Measurements from ENCODE around the gene TJP1. TPM values are rescaled to one million over a fixed set of nuclear protein-coding genes. Genes with fewer than 3 reads are reported as not detected.

Gene TJP1
- total and polyA plus RNA-seq, 2 of the 8 experiments (the other 6 are each of a cell fraction or from before 2014, with no cell fraction given): 46.3 to 138 TPM

DNA sequence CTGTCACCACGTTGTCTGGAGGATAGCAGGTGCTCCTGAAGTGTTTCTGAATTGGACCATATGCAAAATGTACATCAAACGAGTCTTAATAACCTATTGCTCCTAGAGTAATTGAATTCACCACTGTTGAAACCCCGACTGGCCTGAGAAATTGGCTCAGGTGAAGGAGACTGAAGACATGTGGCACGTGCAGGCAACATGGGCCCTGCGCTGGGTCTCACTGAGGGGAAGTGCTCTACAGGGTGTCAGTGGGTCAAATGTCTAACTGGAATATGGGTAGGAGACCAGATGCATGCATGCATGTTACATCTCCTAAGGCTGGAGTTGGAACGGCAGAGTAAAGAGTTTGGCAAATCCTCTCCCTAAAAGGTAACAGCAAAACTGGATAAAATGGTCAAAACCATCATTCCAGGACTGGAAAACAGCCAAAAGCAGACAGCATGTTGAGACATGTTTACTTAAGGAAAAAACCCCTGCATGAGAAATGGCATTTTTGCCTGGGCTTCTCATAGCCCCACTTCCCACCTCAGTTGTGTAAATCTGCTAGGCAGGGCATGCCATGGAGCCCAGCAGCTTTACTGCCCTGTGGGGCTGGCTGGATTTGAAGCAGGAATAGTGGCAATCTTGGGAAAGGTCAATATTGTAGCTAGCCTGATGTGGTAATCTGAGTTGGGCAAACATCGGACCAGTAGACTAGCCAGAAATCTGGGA lies 131.3 kb downstream of the TJP1 start:
- no peak overlapping the region for H3K4me2 ChIP-seq (ENCODE audit: insufficient read depth in 1 of 2, low read depth in 2 of 2, low read length in 2 of 2)
- no peaks in the 10 kb centered on the region for H3K27me3 ChIP-seq (replicated peaks in 1 of 4; ENCODE audit: control insufficient read depth in 3 of 4, extremely low read depth in 1 of 4, insufficient read depth in 3 of 4, low read length in 3 of 4)
- no peak overlapping the region for H4K8ac ChIP-seq (ENCODE audit: extremely low read depth, insufficient read depth, low read length)
- H3K9ac ChIP-seq (replicated peaks in 1 of 4; ENCODE audit: extremely low read depth in 1 of 4, low read depth in 3 of 4, low read length in 3 of 4): no peak overlapping the region
- no peaks in the 10 kb centered on the region for H3K79me2 ChIP-seq (ENCODE audit: control insufficient read depth in 1 of 2, insufficient read depth in 2 of 2, low read length in 2 of 2)
- peaks cover 0 to 2% (median 0%) of the 10 kb centered on the region in 4 experiments; a peak in 2 of 7 replicates for H3K4me1 ChIP-seq (replicated peaks in 1 of 4; ENCODE audit: control insufficient read depth in 3 of 4, insufficient read depth in 4 of 4, low read length in 3 of 4)
- H3K27ac ChIP-seq (ENCODE audit: low read depth, low read length): no peak overlapping the region
- no peak overlapping the region for H2AFZ ChIP-seq (ENCODE audit: low read length)
- DNase-seq (ENCODE audit: low read depth in 1 of 2, low spot score in 2 of 2): no peak
- H2BK15ac ChIP-seq (ENCODE audit: low read length): no peak overlapping the region
- H3K23me2 ChIP-seq (ENCODE audit: low read depth, low read length): no peaks in the 10 kb centered on the region
- WGBS, 2 experiments (ENCODE audit: extremely low coverage in 1 of 2, insufficient coverage in 1 of 2, insufficient read length in 1 of 2, insufficient replicate concordance in 2 of 2, low coverage in 1 of 2, low lambda C conversion rate in 2 of 2, missing lambda C conversion rate in 1 of 2): 73% methylated on average over 7 of the region's 7 CpGs; no CpG with 5 or more reads in 1 of the 2 experiments
- no peaks in the 10 kb centered on the region for H4K20me1 ChIP-seq (replicated peaks in 1 of 2; ENCODE audit: control insufficient read depth in 1 of 2, insufficient read depth in 2 of 2, low read length in 2 of 2)
- no peak overlapping the region for H2BK120ac ChIP-seq (replicated peaks; ENCODE audit: low read depth, low read length)
- peak overlapping the region; percentile 73 for H4K91ac ChIP-seq (replicated peaks; ENCODE audit: insufficient read length, low read length)
- no peak overlapping the region for H2BK5ac ChIP-seq (ENCODE audit: low read depth, low read length)
- H2AK5ac ChIP-seq (ENCODE audit: low read depth, low read length): no peak overlapping the region
- CTCF ChIA-PET (ENCODE audit: partially characterized antibody): interaction anchor here (1.1 to 2.0 kb wide), 3 partner anchors 12 to 235 kb away, joined by 3 to 6 read pairs (median 4); no protein-coding TSS in a partner anchor
- no peak overlapping the region for H3K18ac ChIP-seq (ENCODE audit: extremely low read depth, low read length)
- H4K5ac ChIP-seq (ENCODE audit: insufficient read length, low read depth, low read length): no peak overlapping the region
- no peak overlapping the region for H3K56ac ChIP-seq (replicated peaks; ENCODE audit: insufficient read length, low read depth, low read length)
- FAIRE-seq: no peak
- no peaks in the 10 kb centered on the region for H3K79me1 ChIP-seq (ENCODE audit: low read depth, low read length)
- H3K9me3 ChIP-seq (ENCODE audit: insufficient read depth in 2 of 2, low read depth in 1 of 2, low read length in 1 of 2): no peaks in the 10 kb centered on the region
- POLR2A ChIA-PET (ENCODE audit: partially characterized antibody): no interaction called here
- no peak overlapping the region for H3K23ac ChIP-seq (ENCODE audit: insufficient read length)
- H2BK20ac ChIP-seq (ENCODE audit: low read length): no peak overlapping the region
- peak overlapping the region; percentile 50 for H3K4ac ChIP-seq (replicated peaks; ENCODE audit: insufficient read length, low read depth, low read length)
- no peak overlapping the region for H3K14ac ChIP-seq (ENCODE audit: insufficient read length)
- H3K36me3 ChIP-seq (ENCODE audit: control insufficient read depth in 2 of 4, insufficient read depth in 4 of 4, low read length in 3 of 4): no peaks in the 10 kb centered on the region
- H3K4me3 ChIP-seq (ENCODE audit: extremely low read depth in 1 of 4, insufficient read depth in 2 of 4, low read depth in 3 of 4, low read length in 4 of 4): no peak overlapping the region
- H2BK12ac ChIP-seq (ENCODE audit: low read depth, low read length): no peak overlapping the region
- TF ChIP-seq SP4 (IDR thresholded peaks at IDR 0.05; ENCODE audit: low read length): no peak
- TF ChIP-seq KDM4A (IDR thresholded peaks at IDR 0.05; ENCODE audit: low read depth, low read length, severe bottlenecking): no peak
- no peak for TF ChIP-seq POU5F1 (IDR thresholded peaks at IDR 0.05; ENCODE audit: low read depth, low read length)
- TF ChIP-seq ATF3 (IDR thresholded peaks at IDR 0.05; ENCODE audit: insufficient read depth, low read depth, low read length): no peak
- TF ChIP-seq ASH2L (IDR thresholded peaks at IDR 0.05; ENCODE audit: low read length): no peak
- no peak for TF ChIP-seq JUN (IDR thresholded peaks at IDR 0.05; ENCODE audit: low read depth, low read length)
- TF ChIP-seq FOSL1 (IDR thresholded peaks at IDR 0.05; ENCODE audit: insufficient read depth, low read depth, low read length): no peak
- TF ChIP-seq SUZ12 (IDR thresholded peaks at IDR 0.05; ENCODE audit: low read length): no peak
- no peak for TF ChIP-seq RXRA (IDR thresholded peaks at IDR 0.05; ENCODE audit: insufficient read depth, low read depth, low read length)
- TF ChIP-seq HDAC2 (IDR thresholded peaks at IDR 0.05; ENCODE audit: borderline replicate concordance in 1 of 2, low read depth in 2 of 2, low read length in 2 of 2): no peak
- no peak for TF ChIP-seq MAFK (IDR thresholded peaks at IDR 0.05; ENCODE audit: low read depth, low read length)
- no peak for TF ChIP-seq TAF7 (optimal IDR thresholded peaks at IDR 0.05; ENCODE audit: borderline replicate concordance, low read depth, low read length)
